Type B pancreatic cell (in vitro differentiated cells): ENCODE measurements around the gene ANO9. TPM values are rescaled to one million over a fixed set of nuclear protein-coding genes. Genes with fewer than 3 reads are reported as not detected.

Source experiments
- DNase-seq: peaks from one replicate; pipeline ENCODE4 v3.0.0; 2021; ENCODE audit warnings: mixed read lengths; ENCODE audit not compliant: unreplicated experiment; ENCODE audit errors: extremely low spot score
- H3K27ac Mint-ChIP-seq: 2 replicates; pipeline ENCODE4 v1.8.0; 2021; ENCODE audit warnings: mild to moderate bottlenecking, mixed read lengths
- H3K27me3 Mint-ChIP-seq: 2 replicates; pipeline ENCODE4 v1.8.0; 2021; ENCODE audit warnings: mixed read lengths
- H3K36me3 Mint-ChIP-seq: 2 replicates; pipeline ENCODE4 v1.8.0; 2021; ENCODE audit warnings: mixed read lengths
- H3K4me1 Mint-ChIP-seq: one replicate; pipeline ENCODE4 v1.8.0; 2021; ENCODE audit warnings: mixed read lengths; ENCODE audit not compliant: unreplicated experiment
- H3K4me3 Mint-ChIP-seq: 2 replicates; pipeline ENCODE4 v1.8.0; 2021; ENCODE audit warnings: mild to moderate bottlenecking, mixed read lengths
- H3K9me3 Mint-ChIP-seq: 2 replicates; pipeline ENCODE4 v1.8.0; 2021; ENCODE audit warnings: mixed read lengths
- total RNA-seq: library from RNA; stranded (reverse); gene quantifications from 2 replicates; pipeline ENCODE4 v1.2.1, GENCODE V29; 2021; ENCODE audit warnings: low replicate concordance
- TF ChIP-seq, protein P1 (sequence below): fragments of 200-600 bp; sonication (generic); conservative IDR thresholded peaks from 2 replicates; pipeline ENCODE4 v1.5.0; 2021; ENCODE audit warnings: antibody characterized with exemption, mild to moderate bottlenecking

Gene ANO9
- total RNA-seq, 1 donor from 2014 or later, result 25.3 TPM

DNA sequence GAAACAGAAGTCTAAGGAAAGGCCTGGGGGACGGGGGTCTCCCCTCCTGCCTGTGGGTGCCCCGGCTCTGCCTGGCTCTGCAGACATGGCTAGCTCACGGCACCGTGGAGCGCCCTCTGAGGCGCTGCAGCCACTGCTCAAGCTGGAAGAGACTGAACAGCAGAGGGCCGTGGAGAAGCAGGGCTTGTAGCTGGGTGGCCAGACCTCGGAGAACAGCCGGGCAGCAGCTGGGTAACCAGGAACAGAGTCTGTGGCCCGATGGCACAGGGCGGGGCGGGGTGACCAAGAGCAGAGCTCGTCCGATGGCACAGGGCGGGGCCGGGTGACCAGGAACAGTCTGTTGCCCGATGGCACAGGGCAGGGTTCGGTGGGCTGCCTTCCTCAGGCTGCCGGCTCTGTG is 47.2 kb upstream of the ANO9 start:
- Mint-ChIP-seq H3K4me3 (no peak overlapping the region), H3K27ac (no peak overlapping the region), H3K27me3 (no peaks in the 10 kb centered on the region), H3K9me3 (no peaks in the 10 kb centered on the region), H3K4me1 (no peaks in the 10 kb centered on the region), H3K36me3 (no peaks in the 10 kb centered on the region)
- no peak for DNase-seq
- TF ChIP-seq, protein P1, sequence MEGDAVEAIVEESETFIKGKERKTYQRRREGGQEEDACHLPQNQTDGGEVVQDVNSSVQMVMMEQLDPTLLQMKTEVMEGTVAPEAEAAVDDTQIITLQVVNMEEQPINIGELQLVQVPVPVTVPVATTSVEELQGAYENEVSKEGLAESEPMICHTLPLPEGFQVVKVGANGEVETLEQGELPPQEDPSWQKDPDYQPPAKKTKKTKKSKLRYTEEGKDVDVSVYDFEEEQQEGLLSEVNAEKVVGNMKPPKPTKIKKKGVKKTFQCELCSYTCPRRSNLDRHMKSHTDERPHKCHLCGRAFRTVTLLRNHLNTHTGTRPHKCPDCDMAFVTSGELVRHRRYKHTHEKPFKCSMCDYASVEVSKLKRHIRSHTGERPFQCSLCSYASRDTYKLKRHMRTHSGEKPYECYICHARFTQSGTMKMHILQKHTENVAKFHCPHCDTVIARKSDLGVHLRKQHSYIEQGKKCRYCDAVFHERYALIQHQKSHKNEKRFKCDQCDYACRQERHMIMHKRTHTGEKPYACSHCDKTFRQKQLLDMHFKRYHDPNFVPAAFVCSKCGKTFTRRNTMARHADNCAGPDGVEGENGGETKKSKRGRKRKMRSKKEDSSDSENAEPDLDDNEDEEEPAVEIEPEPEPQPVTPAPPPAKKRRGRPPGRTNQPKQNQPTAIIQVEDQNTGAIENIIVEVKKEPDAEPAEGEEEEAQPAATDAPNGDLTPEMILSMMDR, result no peak

DNA sequence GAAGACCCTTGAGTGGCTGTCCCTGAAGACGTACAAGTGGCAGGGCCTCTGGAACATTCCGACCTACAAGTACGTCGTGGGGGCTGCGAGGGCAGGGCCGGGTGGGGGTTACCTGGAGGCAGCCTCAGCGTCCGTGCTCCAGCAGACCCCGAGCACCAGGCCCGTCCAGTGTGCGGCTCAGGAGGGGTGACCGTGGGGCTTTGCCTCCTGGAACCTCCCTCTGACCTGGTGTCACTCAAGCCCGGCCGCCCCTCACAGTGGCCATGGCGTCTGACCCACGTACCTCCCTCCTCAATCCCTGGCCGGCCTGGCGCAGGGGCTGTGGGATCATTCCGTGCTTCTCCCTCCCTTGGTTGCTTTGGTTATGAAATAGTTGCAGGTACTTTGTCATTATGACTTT is 46.8 kb upstream of the ANO9 start:
- Mint-ChIP-seq H3K36me3 (peaks cover under 1% of the 10 kb centered on the region), H3K27ac (no peak overlapping the region), H3K9me3 (no peaks in the 10 kb centered on the region), H3K4me3 (no peak overlapping the region), H3K4me1 (no peaks in the 10 kb centered on the region), H3K27me3 (no peaks in the 10 kb centered on the region)
- DNase-seq, result no peak
- TF ChIP-seq, protein P1, result no peak

DNA sequence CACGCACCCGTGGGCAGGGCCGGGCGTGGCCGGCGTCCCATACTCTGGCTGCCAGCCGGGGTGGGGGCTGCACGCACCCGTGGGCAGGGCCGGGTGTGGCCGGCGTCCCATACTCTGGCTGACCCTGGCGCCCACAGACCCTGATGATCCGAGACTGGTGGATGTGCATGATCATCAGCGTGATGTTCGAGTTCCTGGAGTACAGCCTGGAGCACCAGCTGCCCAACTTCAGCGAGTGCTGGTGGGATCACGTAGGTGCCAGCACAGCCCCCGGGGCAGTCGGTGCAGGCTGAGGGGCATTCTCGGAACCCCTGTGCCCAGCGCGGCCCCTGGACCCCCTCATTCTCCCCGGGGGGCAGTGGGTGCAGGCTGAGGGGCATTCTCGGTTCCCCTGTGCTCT is 46.3 kb upstream of the ANO9 start:
- H3K9me3 Mint-ChIP-seq, result no peaks in the 10 kb centered on the region
- H3K36me3 Mint-ChIP-seq, result peaks cover 5% of the 10 kb centered on the region
- TF ChIP-seq, protein P1, result no peak
- no peak overlapping the region for H3K4me3 Mint-ChIP-seq
- DNase-seq, result no peak
- H3K27ac Mint-ChIP-seq, result no peak overlapping the region
- H3K4me1 Mint-ChIP-seq, result no peaks in the 10 kb centered on the region
- no peaks in the 10 kb centered on the region for H3K27me3 Mint-ChIP-seq

DNA sequence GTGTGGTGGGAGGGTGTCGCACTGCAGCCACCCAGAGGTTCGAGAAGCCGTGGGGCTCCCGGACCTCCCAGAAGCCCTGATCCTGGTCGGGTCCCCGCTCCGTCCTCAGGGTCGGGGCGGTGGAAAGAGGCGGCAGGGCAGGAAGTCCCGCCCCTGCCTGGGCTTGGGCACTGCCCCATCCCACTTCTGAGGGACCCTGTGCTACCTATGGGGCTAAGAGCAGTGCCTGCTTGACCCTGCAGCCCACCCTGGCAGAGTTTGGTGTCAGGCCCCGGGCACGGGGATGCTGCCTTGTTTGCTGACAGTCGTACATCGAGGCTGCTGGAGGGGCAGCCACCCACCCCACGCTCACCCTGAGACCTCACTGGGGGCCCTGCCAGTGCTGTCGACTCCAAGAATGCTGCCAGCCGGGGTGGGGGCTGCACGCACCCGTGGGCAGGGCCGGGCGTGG is 45.8 kb upstream of the ANO9 start:
- no peak for DNase-seq
- Mint-ChIP-seq H3K36me3 (peaks cover 5% of the 10 kb centered on the region), H3K27me3 (no peaks in the 10 kb centered on the region), H3K4me3 (no peak overlapping the region), H3K4me1 (no peaks in the 10 kb centered on the region), H3K27ac (no peak overlapping the region), H3K9me3 (no peaks in the 10 kb centered on the region)
- TF ChIP-seq, protein P1, result no peak

DNA sequence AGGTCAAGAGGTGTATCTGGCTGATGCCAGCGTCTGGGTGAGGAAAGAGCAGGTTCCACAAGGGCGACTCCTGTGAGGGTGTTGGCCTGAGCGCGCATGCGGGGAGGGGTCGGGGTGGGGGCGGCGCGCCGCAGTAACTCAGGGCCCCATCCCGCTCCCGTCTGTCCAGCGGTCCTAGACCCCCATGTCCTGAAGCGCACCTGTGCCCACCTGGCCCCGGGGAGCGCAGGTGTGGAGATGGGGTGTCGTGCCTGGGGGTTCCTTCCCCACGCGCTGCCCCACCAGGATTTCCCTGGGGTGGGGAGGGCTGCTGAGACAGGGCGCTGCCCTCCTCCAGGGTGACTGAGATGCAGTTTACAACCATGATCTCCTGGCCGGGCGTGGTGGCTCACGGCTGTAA is 44.4 kb upstream of the ANO9 start:
- peaks cover 10% of the 10 kb centered on the region for H3K36me3 Mint-ChIP-seq
- TF ChIP-seq, protein P1, result no peak
- no peaks in the 10 kb centered on the region for H3K4me1 Mint-ChIP-seq
- H3K4me3 Mint-ChIP-seq, result no peak overlapping the region
- H3K27ac Mint-ChIP-seq, result no peak overlapping the region
- no peaks in the 10 kb centered on the region for H3K27me3 Mint-ChIP-seq
- DNase-seq, result no peak
- peaks cover 5% of the 10 kb centered on the region for H3K9me3 Mint-ChIP-seq

DNA sequence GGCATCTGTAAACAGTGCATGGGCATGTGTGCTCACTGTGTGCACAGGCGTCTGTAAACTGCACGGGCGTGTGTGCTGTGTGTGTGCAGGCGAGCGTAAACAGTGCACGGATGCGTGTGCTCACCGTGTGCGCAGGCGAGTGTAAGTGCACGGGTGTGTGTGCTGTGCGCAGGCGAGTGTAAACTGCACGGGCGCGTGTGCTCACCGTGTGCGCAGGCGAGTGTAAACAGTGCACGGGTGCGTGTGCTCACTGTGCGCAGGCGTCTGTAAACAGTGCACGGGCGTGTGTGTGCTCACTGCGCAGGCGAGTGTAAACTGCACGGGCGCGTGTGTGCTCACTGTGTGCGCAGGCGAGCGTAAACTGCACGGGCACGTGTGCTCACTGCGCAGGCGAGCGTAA is 42.8 kb upstream of the ANO9 start:
- H3K27ac Mint-ChIP-seq, result no peak overlapping the region
- TF ChIP-seq, protein P1, result no peak
- peaks cover 7% of the 10 kb centered on the region for H3K9me3 Mint-ChIP-seq
- no peak overlapping the region for H3K4me3 Mint-ChIP-seq
- no peaks in the 10 kb centered on the region for H3K4me1 Mint-ChIP-seq
- no peaks in the 10 kb centered on the region for H3K27me3 Mint-ChIP-seq
- peaks cover 13% of the 10 kb centered on the region for H3K36me3 Mint-ChIP-seq
- DNase-seq, result no peak
